DMS153 (cell line): ENCODE results near the gene UGT8.

Source experiments
- DNase-seq: peaks from one replicate; lab custom pipeline; 2025; lab: John Stamatoyannopoulos, UW

UGT8 gene

GRCh38 chr4:114691865-114692264, 93.3 kb downstream of the UGT8 start:
- no peak for DNase-seq

GRCh38 chr4:114692958-114693357, 94.4 kb downstream of the UGT8 start:
- DNase-seq = no peak

GRCh38 chr4:114694770-114695169, 96.2 kb downstream of the UGT8 start:
- no peak for DNase-seq

- DNase-seq = no peak
Observed at GRCh38 chr4:114698231-114698630, 99.6 kb downstream of the UGT8 start.

GRCh38 chr4:114701491-114701890, 102.9 kb downstream of the UGT8 start:
- no peak for DNase-seq

GRCh38 chr4:114717432-114717831, 118.8 kb downstream of the UGT8 start:
- no peak for DNase-seq

- DNase-seq = no peak
Observed at GRCh38 chr4:114725066-114725465, 126.5 kb downstream of the UGT8 start.

GRCh38 chr4:114727461-114727860, 128.9 kb downstream of the UGT8 start:
- DNase-seq = no peak
